Heart left ventricle (tissue), 16 donors: ENCODE measurements around the gene TNRC6C. TPM values are rescaled to one million over a fixed set of nuclear protein-coding genes. Genes with fewer than 3 reads are reported as not detected.

Source experiments
- ATAC-seq, 4 donors: fragments of 200-7000 bp; cut with Tn5 transposase; one replicate each; pipeline ENCODE4 v1.9.1; 2020 to 2022; ENCODE audit warnings: moderate library complexity in 4 of 4, mild to moderate bottlenecking in 3 of 4, moderate number of reproducible peaks in 1 of 4
- DNase-seq, 5 donors: peaks; one replicate each; pipeline ENCODE4 v3.0.0-alpha.2; 2020
- H3K27ac ChIP-seq, 12 donors: fragments of 200-600 bp; sonication (generic) in 4 of 12; one replicate each; pipeline versions ENCODE4 v1.5.0 to v1.8.0; 2016 to 2022; ENCODE audit warnings: mild to moderate bottlenecking in 2 of 12
- H3K27me3 ChIP-seq, 9 donors: fragments of 200-600 bp; sonication (generic) in 2 of 9; one replicate each; pipeline versions ENCODE4 v1.5.1 to v1.8.0; 2016 to 2022; ENCODE audit warnings: mild to moderate bottlenecking in 3 of 9
- H3K36me3 ChIP-seq, 9 donors: fragments of 200-600 bp; sonication (generic) in 2 of 9; one replicate each; pipeline versions ENCODE4 v1.5.0 to v1.8.0; 2018 to 2022; ENCODE audit warnings: mild to moderate bottlenecking in 2 of 9
- H3K4me1 ChIP-seq, 12 donors: fragments of 200-600 bp; sonication (generic) in 4 of 12; one replicate each; pipeline versions ENCODE4 v1.5.0 to v1.8.0; 2016 to 2022; ENCODE audit warnings: mild to moderate bottlenecking in 3 of 12
- H3K4me3 ChIP-seq, 12 donors: fragments of 200-600 bp; sonication (generic) in 4 of 12; one replicate each; pipeline versions ENCODE4 v1.5.0 to v1.8.0; 2017 to 2022; ENCODE audit warnings: mild to moderate bottlenecking in 9 of 12, moderate library complexity in 4 of 12
- H3K9me3 ChIP-seq, 12 donors: fragments of 200-600 bp; sonication (generic) in 4 of 12; one replicate each; pipeline versions ENCODE4 v1.5.0 to v1.8.0; 2016 to 2022; ENCODE audit warnings: mild to moderate bottlenecking in 1 of 12
- POLR2A ChIP-seq, 2 donors: fragments of 450-650 bp; IDR thresholded peaks; one replicate each; pipeline ENCODE4 v1.6.1; 2017; ENCODE audit warnings: antibody characterized with exemption in 2 of 2, mild to moderate bottlenecking in 2 of 2, moderate library complexity in 2 of 2
- WGBS, 4 donors: extraction: QIAGEN DNeasy Blood & Tissue Kit in 2 of 4; methylation state at CpG; one replicate each; pipeline versions ENCODE4 v1.1.5 to v1.1.7; 2013 to 2018; 5-methylcytosine and 5-hydroxymethylcytosine counted together
- intact Hi-C, 10 donors: fragments of 100-400 bp; cut with DNase I; formaldehyde crosslinking; loops; one replicate each; pipeline versions ENCODE4 v1.11.1 to v1.14.2; 2022
- polyA plus RNA-seq, 2 donors: library from polyadenylated mRNA; stranded (reverse); fragments of 200-250 nt; gene quantifications; one replicate each; pipeline ENCODE4 v1.2.3, GENCODE V29; 2013
- total RNA-seq, 9 donors: library from RNA; depleted of rRNA in 2 of 9; stranded (reverse); fragments of >200 nt in 2 of 9; fragmentation: NEBNext Ultra II Directional in 3 of 9; extraction: Animal tissue kit (Norgen Biotek cat#: 25700) in 3 of 9; gene quantifications; one replicate each; pipeline versions ENCODE4 v1.1.0 to v1.2.4, GENCODE V29; 2016 to 2023
- TF ChIP-seq, protein P1 (sequence below), 12 donors: fragments of 200-600 bp; sonication (generic) in 4 of 12; IDR thresholded peaks; one replicate each; pipeline versions ENCODE4 v1.5.0 to v1.8.0; 2018 to 2022; ENCODE audit warnings: antibody characterized with exemption in 12 of 12, mild to moderate bottlenecking in 5 of 12
- donor health status: ischemic (EF 13 %, LVEDD 7.1; RV severe dilation, severe dysfunction).
- donor health status: healthy with polysubstance abuse.
- donor health status: DM: no; HTN: yes; CAD: no.
- donor health status: DM: no; HTN: no; CAD: no.
- donor health status: ischemic (EF 25% LVEDD 6.9; RV normal size, moderate dysfunction).
- donor health status: ischemic (EF 25% LVEDD 5.7; RV mildly dilated, moderate dysfunction).
- donor health status: healthy.
- donor health status: DM: yes; HTN: yes; CAD: no.
- donor health status: ischemic (EF 35%, LVEDD 5.7; RV mildly dilated, moderate dysfunction).
- donor health status: nonischemic (EF 11% LVEDD 7.7; RV severe dilation, severe dysfunction).
- donor health status: DM: yes; HTN: yes; CAD: no.
- donor health status: PGD.
- donor health status: ischemic (EF 29% LVEDD 5.4; RV normal size, mild dysfunction).
- donor health status: nonischemic (EF 23%, LVEDD 6.1; RV moderate dilation, normal function).

TNRC6C gene
- total and polyA plus RNA-seq, 11 donors = 7.7 to 24.7 (median 19.0) TPM

GRCh38 chr17:78125138-78125913 is 166.8 kb downstream of the TNRC6C start:
- H3K9me3 ChIP-seq = no peaks in the 10 kb centered on the region

GRCh38 chr17:78125976-78126894 is 167.7 kb downstream of the TNRC6C start:
- Histone ChIP-seq H3K27me3 (peaks cover 0 to 4% (median 0%) of the 10 kb centered on the region in 9 donors), H3K4me3 (peak overlapping the region in 9 of 12 donors; percentile 32 to 93 (median 80)), H3K27ac (peak overlapping the region; percentile 76 to 98 (median 94)), H3K9me3 (no peaks in the 10 kb centered on the region), H3K36me3 (peaks cover 0 to 54% (median 27%) of the 10 kb centered on the region in 9 donors), H3K4me1 (peaks cover 14 to 81% (median 60%) of the 10 kb centered on the region in 12 donors)
- 37 to 50% (median 45%) methylated on average over 17 to 25 of the region's 25 CpGs for WGBS, 4 donors
- TF ChIP-seq, protein P1, sequence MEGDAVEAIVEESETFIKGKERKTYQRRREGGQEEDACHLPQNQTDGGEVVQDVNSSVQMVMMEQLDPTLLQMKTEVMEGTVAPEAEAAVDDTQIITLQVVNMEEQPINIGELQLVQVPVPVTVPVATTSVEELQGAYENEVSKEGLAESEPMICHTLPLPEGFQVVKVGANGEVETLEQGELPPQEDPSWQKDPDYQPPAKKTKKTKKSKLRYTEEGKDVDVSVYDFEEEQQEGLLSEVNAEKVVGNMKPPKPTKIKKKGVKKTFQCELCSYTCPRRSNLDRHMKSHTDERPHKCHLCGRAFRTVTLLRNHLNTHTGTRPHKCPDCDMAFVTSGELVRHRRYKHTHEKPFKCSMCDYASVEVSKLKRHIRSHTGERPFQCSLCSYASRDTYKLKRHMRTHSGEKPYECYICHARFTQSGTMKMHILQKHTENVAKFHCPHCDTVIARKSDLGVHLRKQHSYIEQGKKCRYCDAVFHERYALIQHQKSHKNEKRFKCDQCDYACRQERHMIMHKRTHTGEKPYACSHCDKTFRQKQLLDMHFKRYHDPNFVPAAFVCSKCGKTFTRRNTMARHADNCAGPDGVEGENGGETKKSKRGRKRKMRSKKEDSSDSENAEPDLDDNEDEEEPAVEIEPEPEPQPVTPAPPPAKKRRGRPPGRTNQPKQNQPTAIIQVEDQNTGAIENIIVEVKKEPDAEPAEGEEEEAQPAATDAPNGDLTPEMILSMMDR (IDR thresholded peaks at IDR 0.05) = no peak
- TF ChIP-seq POLR2A (IDR thresholded peaks at IDR 0.05) = no peak
- intact Hi-C loops = loop anchor here in 8 of 10 donors (5.0 kb wide), 3 partner anchors 46 to 126 kb away; no protein-coding TSS in a partner anchor
- ATAC-seq (peak; percentile 18 to 55 (median 34)), DNase-seq (peak; percentile 64 to 84 (median 75))

More at GRCh38 chr17:78125138-78125913, 166.8 kb downstream of the TNRC6C start:
- Histone ChIP-seq H3K4me3 (peak overlapping the region in 9 of 12 donors; percentile 10 to 87 (median 34)), H3K36me3 (peaks cover 0 to 63% (median 36%) of the 10 kb centered on the region in 9 donors), H3K27ac (peak overlapping the region; percentile 76 to 98 (median 94)), H3K4me1 (peaks cover 14 to 74% (median 57%) of the 10 kb centered on the region in 12 donors), H3K27me3 (no peaks in the 10 kb centered on the region)
- intact Hi-C loops = loop anchor here in 8 of 10 donors (5.0 kb wide), 3 partner anchors 47 to 127 kb away; no protein-coding TSS in a partner anchor
- DNase-seq = peak in 1 of 5 donors; percentile 23
- ATAC-seq = no peak
- TF ChIP-seq, protein P1 (IDR thresholded peaks at IDR 0.05) = no peak
- TF ChIP-seq POLR2A (IDR thresholded peaks at IDR 0.05) = no peak
- 49 to 63% (median 53%) methylated on average over 10 to 39 of the region's 39 CpGs for WGBS, 4 donors

DNA sequence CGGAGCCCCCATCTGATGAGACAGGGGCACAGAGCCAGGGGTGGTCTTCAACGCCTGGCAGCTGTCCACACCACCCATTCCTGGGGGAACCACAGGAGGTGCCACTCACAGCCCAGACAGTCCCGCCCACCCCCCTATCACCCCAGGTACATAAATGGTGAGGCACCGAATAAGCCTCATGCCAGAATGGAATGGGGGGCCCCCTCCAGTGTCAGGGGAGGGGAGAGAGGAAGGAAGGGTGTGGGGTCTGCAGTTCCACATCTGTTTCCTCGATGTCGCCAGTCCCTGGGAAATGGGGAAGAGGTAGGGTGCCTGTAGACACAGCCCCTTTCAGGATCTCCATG is 168.4 kb downstream of the TNRC6C start:
- peaks cover 14 to 82% (median 60%) of the 10 kb centered on the region in 12 donors for H3K4me1 ChIP-seq
- H3K36me3 ChIP-seq = peaks cover 0 to 48% (median 22%) of the 10 kb centered on the region in 9 donors
- DNase-seq (no peak), ATAC-seq (peak in 1 of 4 donors; percentile 0)
- peak overlapping the region in 10 of 12 donors; percentile 74 to 94 (median 88) for H3K4me3 ChIP-seq
- H3K27ac ChIP-seq = peak overlapping the region; percentile 76 to 98 (median 94)
- intact Hi-C loops = loop anchor here in 8 of 10 donors (5.0 kb wide), 3 partner anchors 45 to 125 kb away; no protein-coding TSS in a partner anchor
- peaks cover 0 to 4% (median 0%) of the 10 kb centered on the region in 9 donors for H3K27me3 ChIP-seq
- no peaks in the 10 kb centered on the region for H3K9me3 ChIP-seq
- TF ChIP-seq, protein P1 (IDR thresholded peaks at IDR 0.05) = no peak
- no peak for TF ChIP-seq POLR2A (IDR thresholded peaks at IDR 0.05)
- 43 to 65% (median 56%) methylated on average over 5 to 6 of the region's 6 CpGs for WGBS, 4 donors
